Measurements from ENCODE around the gene MZT2A.
"Not testable (repeated sequence)": the region's sequence is repeated elsewhere in the genome, so short reads cannot be mapped to it uniquely, and the experiment has no call there.

Gene MZT2A

DNA sequence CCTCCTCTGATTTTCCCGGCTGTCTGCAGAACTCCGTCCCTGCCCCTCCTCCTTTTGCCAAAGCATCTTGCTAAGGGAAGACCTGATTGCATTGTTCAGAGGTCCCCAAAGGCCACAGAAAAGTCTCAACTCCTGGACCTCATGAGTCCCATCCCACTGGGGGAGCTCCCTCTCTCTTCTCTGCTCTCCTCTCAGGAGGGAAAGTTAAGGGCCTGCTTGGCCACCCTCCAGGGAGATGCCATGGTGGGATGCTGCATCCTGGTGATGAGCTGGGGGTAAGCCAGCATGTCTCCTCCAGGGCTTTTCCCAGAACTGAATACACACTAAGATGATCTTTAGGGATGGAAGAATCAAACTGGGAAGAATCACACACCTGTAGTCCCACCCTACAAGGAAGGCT is 18.9 kb downstream of the MZT2A start:
- not testable (repeated sequence) for H3K23ac ChIP-seq (ENCODE audit: low read length in 2 of 2); H3K14ac ChIP-seq (ENCODE audit: low read length in 2 of 2); H4K8ac ChIP-seq (ENCODE audit: low read length); H3K4me3 ChIP-seq (ENCODE audit: insufficient read depth in 1 of 2, low read depth in 1 of 2, low read length in 2 of 2); H3K18ac ChIP-seq (ENCODE audit: low read depth in 1 of 2, low read length in 2 of 2); H3K4me1 ChIP-seq (ENCODE audit: control insufficient read depth, insufficient read depth, low read depth, low read length); H3K4me2 ChIP-seq (ENCODE audit: low read length, poor library complexity, severe bottlenecking); DNase-seq; H3K9ac ChIP-seq (ENCODE audit: low read length); H4K91ac ChIP-seq (ENCODE audit: low read length); H3K4ac ChIP-seq (ENCODE audit: low read depth in 1 of 2, low read length in 2 of 2); H3K27me3 ChIP-seq (ENCODE audit: control insufficient read depth in 1 of 2, insufficient read depth in 1 of 2, low read length in 2 of 2); H3K9me3 ChIP-seq (ENCODE audit: control insufficient read depth, low read length); H3K27ac ChIP-seq (ENCODE audit: low read length, poor library complexity, severe bottlenecking); H2AFZ ChIP-seq (ENCODE audit: low read depth, low read length); H2BK5ac ChIP-seq (ENCODE audit: low read depth, low read length, poor library complexity, severe bottlenecking); H2AK5ac ChIP-seq (ENCODE audit: low read length, severe bottlenecking); H2BK120ac ChIP-seq (ENCODE audit: low read depth, low read length); H2BK15ac ChIP-seq (ENCODE audit: low read depth, poor library complexity, severe bottlenecking); H2BK12ac ChIP-seq (ENCODE audit: low read length in 2 of 2)
- 100% methylated on average over 1 of the region's 2 CpGs for WGBS
- Histone ChIP-seq H3K36me3 (ENCODE audit: control insufficient read depth in 1 of 2, insufficient read depth in 2 of 2, low read depth in 1 of 2, low read length in 2 of 2) (peaks cover 0 to 15% of the 10 kb centered on the region in 2 experiments), H3K79me1 (replicated peaks; ENCODE audit: low read length, poor library complexity, severe bottlenecking) (peaks cover 10% of the 10 kb centered on the region)

GRCh38 chr2:131471624-131472023 is 20.6 kb downstream of the MZT2A start:
- WGBS: 93% methylated on average over 3 of the region's 8 CpGs
- H3K4me1 ChIP-seq (ENCODE audit: control insufficient read depth, insufficient read depth, low read depth, low read length); H4K91ac ChIP-seq (ENCODE audit: low read length); H3K9ac ChIP-seq (ENCODE audit: low read length); H3K4me3 ChIP-seq (ENCODE audit: insufficient read depth in 1 of 2, low read depth in 1 of 2, low read length in 2 of 2); H3K79me1 ChIP-seq (replicated peaks; ENCODE audit: low read length, poor library complexity, severe bottlenecking); H3K27me3 ChIP-seq (ENCODE audit: control insufficient read depth in 1 of 2, insufficient read depth in 1 of 2, low read length in 2 of 2); H3K4ac ChIP-seq (ENCODE audit: low read depth in 1 of 2, low read length in 2 of 2); H2AK5ac ChIP-seq (ENCODE audit: low read length, severe bottlenecking); H3K14ac ChIP-seq (ENCODE audit: low read length in 2 of 2); H3K27ac ChIP-seq (ENCODE audit: low read length, poor library complexity, severe bottlenecking); H2BK5ac ChIP-seq (ENCODE audit: low read depth, low read length, poor library complexity, severe bottlenecking); H3K18ac ChIP-seq (ENCODE audit: low read depth in 1 of 2, low read length in 2 of 2); H3K23ac ChIP-seq (ENCODE audit: low read length in 2 of 2); H3K4me2 ChIP-seq (ENCODE audit: low read length, poor library complexity, severe bottlenecking); H3K9me3 ChIP-seq (ENCODE audit: control insufficient read depth, low read length); H2BK15ac ChIP-seq (ENCODE audit: low read depth, poor library complexity, severe bottlenecking); H2BK12ac ChIP-seq (ENCODE audit: low read length in 2 of 2); H4K8ac ChIP-seq (ENCODE audit: low read length); DNase-seq; H2BK120ac ChIP-seq (ENCODE audit: low read depth, low read length); H2AFZ ChIP-seq (ENCODE audit: low read depth, low read length): not testable (repeated sequence)
- H3K36me3 ChIP-seq (ENCODE audit: control insufficient read depth in 1 of 2, insufficient read depth in 2 of 2, low read depth in 1 of 2, low read length in 2 of 2): peaks cover 0 to 15% of the 10 kb centered on the region in 2 experiments

DNA sequence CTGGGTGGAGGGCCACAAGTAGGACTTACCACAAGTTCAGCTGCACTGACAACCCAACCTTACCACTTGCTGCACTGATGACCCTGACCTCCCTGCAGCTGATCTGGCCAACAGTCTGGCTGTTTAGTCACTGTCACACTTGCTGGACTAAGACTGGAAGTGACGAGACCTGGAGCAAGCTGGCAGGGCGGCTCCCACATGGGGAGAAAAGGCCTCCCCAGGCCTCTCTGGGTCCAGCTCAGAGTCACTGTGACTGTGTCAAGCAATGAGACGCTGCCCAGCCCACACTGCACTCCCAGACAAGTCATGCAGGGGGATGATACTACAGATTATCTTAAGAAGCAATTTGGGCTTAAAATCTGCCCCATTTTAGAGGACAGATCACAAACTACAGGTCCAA is 21.3 kb downstream of the MZT2A start:
- H3K36me3 ChIP-seq (ENCODE audit: control insufficient read depth in 1 of 2, insufficient read depth in 2 of 2, low read depth in 1 of 2, low read length in 2 of 2); H3K27ac ChIP-seq (ENCODE audit: low read length, poor library complexity, severe bottlenecking); H3K23ac ChIP-seq (ENCODE audit: low read length in 2 of 2); H3K4me1 ChIP-seq (ENCODE audit: control insufficient read depth, insufficient read depth, low read depth, low read length); H3K4me2 ChIP-seq (ENCODE audit: low read length, poor library complexity, severe bottlenecking); H2BK120ac ChIP-seq (ENCODE audit: low read depth, low read length); H2BK15ac ChIP-seq (ENCODE audit: low read depth, poor library complexity, severe bottlenecking); H2AFZ ChIP-seq (ENCODE audit: low read depth, low read length); H4K8ac ChIP-seq (ENCODE audit: low read length); H3K79me1 ChIP-seq (replicated peaks; ENCODE audit: low read length, poor library complexity, severe bottlenecking); H3K4ac ChIP-seq (ENCODE audit: low read depth in 1 of 2, low read length in 2 of 2); H3K9me3 ChIP-seq (ENCODE audit: control insufficient read depth, low read length); H3K27me3 ChIP-seq (ENCODE audit: control insufficient read depth in 1 of 2, insufficient read depth in 1 of 2, low read length in 2 of 2); H2BK12ac ChIP-seq (ENCODE audit: low read length in 2 of 2); H3K18ac ChIP-seq (ENCODE audit: low read depth in 1 of 2, low read length in 2 of 2); H3K9ac ChIP-seq (ENCODE audit: low read length); H3K14ac ChIP-seq (ENCODE audit: low read length in 2 of 2); DNase-seq; H2AK5ac ChIP-seq (ENCODE audit: low read length, severe bottlenecking); H4K91ac ChIP-seq (ENCODE audit: low read length); H3K4me3 ChIP-seq (ENCODE audit: insufficient read depth in 1 of 2, low read depth in 1 of 2, low read length in 2 of 2); H2BK5ac ChIP-seq (ENCODE audit: low read depth, low read length, poor library complexity, severe bottlenecking): not testable (repeated sequence)
- WGBS: 82% methylated on average over 3 of the region's 3 CpGs

GRCh38 chr2:131467722-131468121 is 24.5 kb downstream of the MZT2A start:
- not testable (repeated sequence) for H3K23ac ChIP-seq (ENCODE audit: low read length in 2 of 2); DNase-seq; H4K8ac ChIP-seq (ENCODE audit: low read length); H3K18ac ChIP-seq (ENCODE audit: low read depth in 1 of 2, low read length in 2 of 2); H3K36me3 ChIP-seq (ENCODE audit: control insufficient read depth in 1 of 2, insufficient read depth in 2 of 2, low read depth in 1 of 2, low read length in 2 of 2); H3K79me1 ChIP-seq (replicated peaks; ENCODE audit: low read length, poor library complexity, severe bottlenecking); H2BK5ac ChIP-seq (ENCODE audit: low read depth, low read length, poor library complexity, severe bottlenecking); H3K27ac ChIP-seq (ENCODE audit: low read length, poor library complexity, severe bottlenecking); H3K9me3 ChIP-seq (ENCODE audit: control insufficient read depth, low read length); H3K9ac ChIP-seq (ENCODE audit: low read length); H3K27me3 ChIP-seq (ENCODE audit: control insufficient read depth in 1 of 2, insufficient read depth in 1 of 2, low read length in 2 of 2); H2AK5ac ChIP-seq (ENCODE audit: low read length, severe bottlenecking); H3K4me2 ChIP-seq (ENCODE audit: low read length, poor library complexity, severe bottlenecking); H3K4me1 ChIP-seq (ENCODE audit: control insufficient read depth, insufficient read depth, low read depth, low read length); H2BK12ac ChIP-seq (ENCODE audit: low read length in 2 of 2); H2BK15ac ChIP-seq (ENCODE audit: low read depth, poor library complexity, severe bottlenecking); H4K91ac ChIP-seq (ENCODE audit: low read length); H3K14ac ChIP-seq (ENCODE audit: low read length in 2 of 2); H2BK120ac ChIP-seq (ENCODE audit: low read depth, low read length); H3K4ac ChIP-seq (ENCODE audit: low read depth in 1 of 2, low read length in 2 of 2); H2AFZ ChIP-seq (ENCODE audit: low read depth, low read length); H3K4me3 ChIP-seq (ENCODE audit: insufficient read depth in 1 of 2, low read depth in 1 of 2, low read length in 2 of 2)
- 91% methylated on average over 7 of the region's 10 CpGs for WGBS

All from mesenchymal stem cell (in vitro differentiated cells and primary cell).